H1 (cell line): ENCODE measurements around the gene TRAPPC2L.

Experiments used
- CEBPB ChIP-seq: IDR thresholded peaks from 2 replicates; pipeline ENCODE4 v1.6.1; 2012; ENCODE audit warnings: low read depth, low read length
- CHD2 ChIP-seq: IDR thresholded peaks from 2 replicates; pipeline ENCODE4 v1.6.1; 2012; ENCODE audit warnings: low read length, improper control_type of control experiment
- EP300 ChIP-seq, 2 experiments: IDR thresholded peaks; 1 replicate in 1 of 2; 2 replicates in 1 of 2; pipeline ENCODE4 v1.6.1; 2011 to 2012; ENCODE audit warnings: low read depth in 2 of 2, low read length in 2 of 2, mild to moderate bottlenecking in 2 of 2, borderline replicate concordance in 1 of 2, inconsistent platforms in 1 of 2, moderate library complexity in 1 of 2
- KDM1A ChIP-seq: fragments of 200-600, 300-600 bp; sonication (generic); IDR thresholded peaks from 2 replicates; pipeline ENCODE4 v1.7.1; 2016; ENCODE audit warnings: mild to moderate bottlenecking, low read length, borderline replicate concordance
- POLR2A ChIP-seq, 2 experiments: IDR thresholded peaks; 1 replicate in 1 of 2; 2 replicates in 1 of 2; pipeline ENCODE4 v1.6.1; 2011; ENCODE audit warnings: low read depth in 2 of 2, low read length in 2 of 2, mild to moderate bottlenecking in 2 of 2; ENCODE audit errors: control extremely low read depth in 1 of 2
- SRF ChIP-seq: IDR thresholded peaks from 2 replicates; pipeline ENCODE4 v1.6.1; 2011; ENCODE audit warnings: mild to moderate bottlenecking, low read depth, low read length, moderate library complexity
- TAF1 ChIP-seq: IDR thresholded peaks from 2 replicates; pipeline ENCODE4 v1.6.1; 2011; ENCODE audit warnings: mild to moderate bottlenecking, low read depth, low read length
- YY1 ChIP-seq: IDR thresholded peaks from 2 replicates; pipeline ENCODE4 v1.6.1; 2011; ENCODE audit warnings: low read depth, mild to moderate bottlenecking, low read length
- TF ChIP-seq, protein P1 (sequence below), 3 experiments: IDR thresholded peaks; 1 replicate in 2 of 3; 2 replicates in 1 of 3; pipeline versions ENCODE4 v1.5.1 to v1.6.1; 2011; ENCODE audit warnings: low read length in 3 of 3, mild to moderate bottlenecking in 3 of 3, inconsistent platforms in 2 of 3, low read depth in 1 of 3, moderate library complexity in 1 of 3; ENCODE audit not compliant: insufficient read depth in 1 of 3; ENCODE audit errors: control extremely low read depth in 1 of 3
- TF ChIP-seq, protein P2 (sequence below): IDR thresholded peaks from 2 replicates; pipeline ENCODE4 v1.6.1; 2011; ENCODE audit warnings: low read depth, mild to moderate bottlenecking, low read length; ENCODE audit not compliant: insufficient read depth
- TF ChIP-seq, protein P3 (sequence below): IDR thresholded peaks from 2 replicates; pipeline ENCODE4 v1.6.1; 2011; ENCODE audit warnings: low read length, improper control_type of control experiment
- TF ChIP-seq, protein P4 (sequence below): IDR thresholded peaks from 2 replicates; pipeline ENCODE4 v1.6.1; 2012; ENCODE audit warnings: inconsistent platforms

DNA sequence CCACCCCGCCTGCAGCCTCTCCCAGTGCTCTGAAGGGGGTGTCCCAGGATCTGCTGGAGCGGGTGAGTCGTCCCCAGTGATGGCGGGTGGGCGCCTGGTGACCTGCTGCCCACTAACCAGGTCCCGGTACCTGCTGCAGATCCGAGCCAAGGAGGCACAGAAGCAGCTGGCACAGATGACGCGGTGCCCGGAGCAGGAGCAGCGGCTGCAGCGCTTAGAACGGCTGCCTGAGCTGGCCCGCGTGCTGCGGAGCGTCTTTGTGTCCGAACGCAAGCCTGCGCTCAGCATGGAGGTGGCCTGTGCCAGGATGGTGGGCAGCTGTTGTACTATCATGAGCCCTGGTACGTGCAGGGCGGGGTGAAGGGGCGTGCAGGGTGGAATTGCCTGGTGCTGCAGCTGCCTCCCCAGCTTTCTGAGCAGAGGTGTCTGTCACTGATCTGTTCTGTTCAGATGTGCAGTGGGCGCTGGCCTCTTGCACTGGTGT, 49.7 kb upstream of the TRAPPC2L start:
- TF ChIP-seq, protein P1, sequence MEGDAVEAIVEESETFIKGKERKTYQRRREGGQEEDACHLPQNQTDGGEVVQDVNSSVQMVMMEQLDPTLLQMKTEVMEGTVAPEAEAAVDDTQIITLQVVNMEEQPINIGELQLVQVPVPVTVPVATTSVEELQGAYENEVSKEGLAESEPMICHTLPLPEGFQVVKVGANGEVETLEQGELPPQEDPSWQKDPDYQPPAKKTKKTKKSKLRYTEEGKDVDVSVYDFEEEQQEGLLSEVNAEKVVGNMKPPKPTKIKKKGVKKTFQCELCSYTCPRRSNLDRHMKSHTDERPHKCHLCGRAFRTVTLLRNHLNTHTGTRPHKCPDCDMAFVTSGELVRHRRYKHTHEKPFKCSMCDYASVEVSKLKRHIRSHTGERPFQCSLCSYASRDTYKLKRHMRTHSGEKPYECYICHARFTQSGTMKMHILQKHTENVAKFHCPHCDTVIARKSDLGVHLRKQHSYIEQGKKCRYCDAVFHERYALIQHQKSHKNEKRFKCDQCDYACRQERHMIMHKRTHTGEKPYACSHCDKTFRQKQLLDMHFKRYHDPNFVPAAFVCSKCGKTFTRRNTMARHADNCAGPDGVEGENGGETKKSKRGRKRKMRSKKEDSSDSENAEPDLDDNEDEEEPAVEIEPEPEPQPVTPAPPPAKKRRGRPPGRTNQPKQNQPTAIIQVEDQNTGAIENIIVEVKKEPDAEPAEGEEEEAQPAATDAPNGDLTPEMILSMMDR (IDR thresholded peaks at IDR 0.05; ENCODE audit: control extremely low read depth in 1 of 3, insufficient read depth in 1 of 3, low read depth in 1 of 3, low read length in 3 of 3) = no peak
- TF ChIP-seq CHD2 (no peak), POLR2A (IDR thresholded peaks at IDR 0.05; ENCODE audit: control extremely low read depth in 1 of 2, low read depth in 2 of 2, low read length in 2 of 2) (no peak; a peak in 2 of 3 replicates), EP300 (IDR thresholded peaks at IDR 0.05; ENCODE audit: borderline replicate concordance in 1 of 2, low read depth in 2 of 2, low read length in 2 of 2) (no peak), YY1 (no peak), KDM1A (no peak), TAF1 (no peak), CEBPB (no peak), SRF (no peak)
- TF ChIP-seq, protein P2, sequence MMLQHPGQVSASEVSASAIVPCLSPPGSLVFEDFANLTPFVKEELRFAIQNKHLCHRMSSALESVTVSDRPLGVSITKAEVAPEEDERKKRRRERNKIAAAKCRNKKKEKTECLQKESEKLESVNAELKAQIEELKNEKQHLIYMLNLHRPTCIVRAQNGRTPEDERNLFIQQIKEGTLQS = no peak
- TF ChIP-seq, protein P3, sequence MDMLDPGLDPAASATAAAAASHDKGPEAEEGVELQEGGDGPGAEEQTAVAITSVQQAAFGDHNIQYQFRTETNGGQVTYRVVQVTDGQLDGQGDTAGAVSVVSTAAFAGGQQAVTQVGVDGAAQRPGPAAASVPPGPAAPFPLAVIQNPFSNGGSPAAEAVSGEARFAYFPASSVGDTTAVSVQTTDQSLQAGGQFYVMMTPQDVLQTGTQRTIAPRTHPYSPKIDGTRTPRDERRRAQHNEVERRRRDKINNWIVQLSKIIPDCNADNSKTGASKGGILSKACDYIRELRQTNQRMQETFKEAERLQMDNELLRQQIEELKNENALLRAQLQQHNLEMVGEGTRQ = no peak
- TF ChIP-seq, protein P4, sequence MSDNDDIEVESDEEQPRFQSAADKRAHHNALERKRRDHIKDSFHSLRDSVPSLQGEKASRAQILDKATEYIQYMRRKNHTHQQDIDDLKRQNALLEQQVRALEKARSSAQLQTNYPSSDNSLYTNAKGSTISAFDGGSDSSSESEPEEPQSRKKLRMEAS = no peak
